Measurements from ENCODE around the gene ADGRF5. TPM values are rescaled to one million over a fixed set of nuclear protein-coding genes. Genes with fewer than 3 reads are reported as not detected.

ADGRF5 gene
- total and polyA plus RNA-seq, 5 experiments from 2014 or later, result not detected

GRCh38 chr6:46948699-46949098, 27.0 kb upstream of the ADGRF5 start:
- no peak for DNase-seq
- Mint-ChIP-seq H3K36me3 (no peaks in the 10 kb centered on the region), H3K4me1 (no peaks in the 10 kb centered on the region), H3K27ac (no peak overlapping the region), H3K9me3 (no peaks in the 10 kb centered on the region), H3K27me3 (peaks cover 3 to 32% (median 23%) of the 10 kb centered on the region in 5 donors), H3K4me3 (no peak overlapping the region)
- POLR2A ChIA-PET, result no interaction called here
- no peak for ATAC-seq

GRCh38 chr6:46947497-46947896, 25.8 kb upstream of the ADGRF5 start:
- Mint-ChIP-seq H3K4me3 (no peak overlapping the region), H3K27ac (no peak overlapping the region), H3K9me3 (no peaks in the 10 kb centered on the region), H3K36me3 (no peaks in the 10 kb centered on the region), H3K4me1 (no peaks in the 10 kb centered on the region), H3K27me3 (peaks cover 0 to 31% (median 20%) of the 10 kb centered on the region in 5 donors)
- ATAC-seq (no peak), DNase-seq (no peak)
- POLR2A ChIA-PET, result no interaction called here

GRCh38 chr6:46940433-46941226, 18.9 kb upstream of the ADGRF5 start:
- no peak for ATAC-seq
- no peak overlapping the region for H3K27ac Mint-ChIP-seq

GRCh38 chr6:46937642-46938041, 15.9 kb upstream of the ADGRF5 start:
- no peak for DNase-seq
- H3K4me3 Mint-ChIP-seq, result no peak overlapping the region
- H3K36me3 Mint-ChIP-seq, result no peaks in the 10 kb centered on the region
- no peak overlapping the region for H3K27ac Mint-ChIP-seq
- H3K27me3 Mint-ChIP-seq, result peaks cover 2 to 23% (median 12%) of the 10 kb centered on the region in 5 donors
- no peaks in the 10 kb centered on the region for H3K9me3 Mint-ChIP-seq
- H3K4me1 Mint-ChIP-seq, result no peaks in the 10 kb centered on the region
- no peak for ATAC-seq
- POLR2A ChIA-PET, result no interaction called here

More at GRCh38 chr6:46940433-46941226, 18.9 kb upstream of the ADGRF5 start:
- Mint-ChIP-seq H3K4me1 (no peaks in the 10 kb centered on the region), H3K9me3 (no peaks in the 10 kb centered on the region), H3K36me3 (no peaks in the 10 kb centered on the region), H3K27me3 (peaks cover 2 to 23% (median 15%) of the 10 kb centered on the region in 5 donors), H3K4me3 (no peak overlapping the region)
- POLR2A ChIA-PET, result no interaction called here
- DNase-seq, result no peak

- no peak for ATAC-seq
- no peaks in the 10 kb centered on the region for H3K9me3 Mint-ChIP-seq
These were observed 13.9 kb upstream of the ADGRF5 start for GRCh38 chr6:46935687-46936086.

GRCh38 chr6:46933751-46934150, 12.0 kb upstream of the ADGRF5 start:
- Mint-ChIP-seq H3K9me3 (no peaks in the 10 kb centered on the region), H3K4me3 (no peak overlapping the region), H3K27ac (no peak overlapping the region), H3K27me3 (peaks cover 2 to 23% (median 8%) of the 10 kb centered on the region in 5 donors), H3K4me1 (no peaks in the 10 kb centered on the region), H3K36me3 (no peaks in the 10 kb centered on the region)
- DNase-seq, result no peak
- POLR2A ChIA-PET, result no interaction called here
- no peak for ATAC-seq

More at GRCh38 chr6:46935687-46936086, 13.9 kb upstream of the ADGRF5 start:
- DNase-seq, result no peak
- Mint-ChIP-seq H3K27me3 (peaks cover 2 to 23% (median 8%) of the 10 kb centered on the region in 5 donors), H3K27ac (no peak overlapping the region), H3K4me3 (no peak overlapping the region), H3K36me3 (no peaks in the 10 kb centered on the region), H3K4me1 (no peaks in the 10 kb centered on the region)
- POLR2A ChIA-PET, result no interaction called here

- no peak overlapping the region for H3K27ac Mint-ChIP-seq
- no peak for ATAC-seq
These were observed 11.0 kb upstream of the ADGRF5 start for GRCh38 chr6:46932526-46933319.

GRCh38 chr6:46931416-46931815, 9.7 kb upstream of the ADGRF5 start:
- H3K4me3 Mint-ChIP-seq, result no peak overlapping the region
- ATAC-seq, result no peak
- POLR2A ChIA-PET, result no interaction called here
- peaks cover 0 to 3% (median 0%) of the 10 kb centered on the region in 9 donors for H3K9me3 Mint-ChIP-seq
- no peaks in the 10 kb centered on the region for H3K4me1 Mint-ChIP-seq
- H3K27me3 Mint-ChIP-seq, result peaks cover 2 to 17% (median 6%) of the 10 kb centered on the region in 5 donors
- no peak overlapping the region for H3K27ac Mint-ChIP-seq
- no peak for DNase-seq
- H3K36me3 Mint-ChIP-seq, result peaks cover 0 to 4% (median 0%) of the 10 kb centered on the region in 3 donors

More at GRCh38 chr6:46932526-46933319, 11.0 kb upstream of the ADGRF5 start:
- Mint-ChIP-seq H3K27me3 (peaks cover 2 to 23% (median 6%) of the 10 kb centered on the region in 5 donors), H3K36me3 (peaks cover 0 to 4% (median 0%) of the 10 kb centered on the region in 3 donors), H3K4me1 (no peaks in the 10 kb centered on the region), H3K9me3 (peaks cover 0 to 3% (median 0%) of the 10 kb centered on the region in 9 donors), H3K4me3 (no peak overlapping the region)
- POLR2A ChIA-PET, result no interaction called here
- DNase-seq, result no peak

GRCh38 chr6:46930331-46930730, 8.6 kb upstream of the ADGRF5 start:
- H3K36me3 Mint-ChIP-seq, result peaks cover 0 to 4% (median 0%) of the 10 kb centered on the region in 3 donors
- no peaks in the 10 kb centered on the region for H3K4me1 Mint-ChIP-seq
- H3K9me3 Mint-ChIP-seq, result peaks cover 0 to 3% (median 0%) of the 10 kb centered on the region in 9 donors
- no peak overlapping the region for H3K4me3 Mint-ChIP-seq
- ATAC-seq (no peak), DNase-seq (no peak)
- POLR2A ChIA-PET, result no interaction called here
- H3K27ac Mint-ChIP-seq, result peak overlapping the region in 1 of 10 donors; percentile 12
- peaks cover 2 to 10% (median 8%) of the 10 kb centered on the region in 5 donors for H3K27me3 Mint-ChIP-seq

- H3K4me1 Mint-ChIP-seq, result no peaks in the 10 kb centered on the region
- no peak for ATAC-seq
- H3K36me3 Mint-ChIP-seq, result peaks cover 0 to 4% (median 0%) of the 10 kb centered on the region in 3 donors
- H3K27me3 Mint-ChIP-seq, result peaks cover 1 to 23% (median 4%) of the 10 kb centered on the region in 5 donors
- peaks cover 0 to 9% (median 0%) of the 10 kb centered on the region in 9 donors for H3K9me3 Mint-ChIP-seq
- no peak overlapping the region for H3K4me3 Mint-ChIP-seq
- H3K27ac Mint-ChIP-seq, result no peak overlapping the region
- POLR2A ChIA-PET, result no interaction called here
- DNase-seq, result no peak
These were observed 5.3 kb upstream of the ADGRF5 start for GRCh38 chr6:46927066-46927465.

GRCh38 chr6:46926481-46926880, 4.7 kb upstream of the ADGRF5 start:
- POLR2A ChIA-PET, result no interaction called here
- H3K27me3 Mint-ChIP-seq, result peaks cover 1 to 25% (median 8%) of the 10 kb centered on the region in 5 donors
- ATAC-seq (no peak), DNase-seq (no peak)
- peaks cover 0 to 9% (median 0%) of the 10 kb centered on the region in 9 donors for H3K9me3 Mint-ChIP-seq
- no peaks in the 10 kb centered on the region for H3K4me1 Mint-ChIP-seq
- H3K36me3 Mint-ChIP-seq, result peaks cover 0 to 4% (median 0%) of the 10 kb centered on the region in 3 donors
- no peak overlapping the region for H3K4me3 Mint-ChIP-seq
- no peak overlapping the region for H3K27ac Mint-ChIP-seq

- no peak for ATAC-seq
- H3K27ac Mint-ChIP-seq, result no peak overlapping the region
- H3K27me3 Mint-ChIP-seq, result peaks cover 2 to 25% (median 5%) of the 10 kb centered on the region in 5 donors
- no peak for DNase-seq
- H3K9me3 Mint-ChIP-seq, result peaks cover 0 to 9% (median 0%) of the 10 kb centered on the region in 9 donors
- no peak overlapping the region for H3K4me3 Mint-ChIP-seq
- H3K4me1 Mint-ChIP-seq, result no peaks in the 10 kb centered on the region
- peaks cover 0 to 4% (median 0%) of the 10 kb centered on the region in 3 donors for H3K36me3 Mint-ChIP-seq
- POLR2A ChIA-PET, result no interaction called here
These were observed 4.0 kb upstream of the ADGRF5 start for GRCh38 chr6:46925563-46926253.
